CD14-positive monocyte (primary cell): ENCODE measurements around the gene CCL15. TPM values are rescaled to one million over a fixed set of nuclear protein-coding genes. Genes with fewer than 3 reads are reported as not detected.

Source experiments
- DNase-seq, 3 donors: peaks; one replicate each; pipeline ENCODE4 v3.0.0-alpha.2; 2011 to 2022
- H2AFZ ChIP-seq: 2 replicates; pipeline ENCODE4 v1.6.0; 2012; ENCODE audit warnings: mild to moderate bottlenecking, low read depth, low read length, inconsistent platforms; ENCODE audit not compliant: insufficient read depth, poor library complexity, severe bottlenecking
- H3K27ac ChIP-seq, 2 donors: 1 replicate in 1 of 2; 2 replicates in 1 of 2; pipeline ENCODE4 v1.5.1; 2012 to 2013; ENCODE audit warnings: low read length in 2 of 2, control low read depth in 1 of 2, inconsistent platforms in 1 of 2, low read depth in 1 of 2, mild to moderate bottlenecking in 1 of 2
- H3K27me3 ChIP-seq, 2 donors: one replicate each; pipeline versions ENCODE4 v1.6.0 to v1.6.1; 2011 to 2013; ENCODE audit warnings: low read length in 2 of 2; ENCODE audit not compliant: control insufficient read depth in 2 of 2, insufficient read depth in 2 of 2
- H3K36me3 ChIP-seq, 2 donors: replicated peaks in 1 of 2; 1 replicate in 1 of 2; 2 replicates in 1 of 2; pipeline versions ENCODE4 v1.5.1 to v1.6.1; 2012 to 2013; ENCODE audit warnings: low read length in 2 of 2, control low read depth in 1 of 2, inconsistent platforms in 1 of 2, mild to moderate bottlenecking in 1 of 2; ENCODE audit not compliant: insufficient read depth in 2 of 2, control insufficient read depth in 1 of 2
- H3K4me1 ChIP-seq, 2 donors: 1 replicate in 1 of 2; 2 replicates in 1 of 2; pipeline versions ENCODE4 v1.5.1 to v1.6.1; 2012 to 2013; ENCODE audit warnings: low read length in 2 of 2, control low read depth in 1 of 2, inconsistent platforms in 1 of 2, mild to moderate bottlenecking in 1 of 2, moderate library complexity in 1 of 2; ENCODE audit not compliant: insufficient read depth in 2 of 2, control insufficient read depth in 1 of 2
- H3K4me2 ChIP-seq: replicated peaks from 2 replicates; pipeline ENCODE3; 2012; ENCODE audit warnings: low read length, moderate library complexity, mild to moderate bottlenecking; ENCODE audit not compliant: poor library complexity, severe bottlenecking; ENCODE audit errors: extremely low read depth
- H3K4me3 ChIP-seq, 3 experiments: fragments of 200-600 bp in 1 of 3; sonication (generic) in 1 of 3; replicated peaks in 1 of 3; 1 replicate in 2 of 3; 2 replicates in 1 of 3; pipeline ENCODE4 v1.5.1; 2011 to 2013; ENCODE audit warnings: low read length in 3 of 3, mild to moderate bottlenecking in 3 of 3, control low read depth in 2 of 3, low read depth in 2 of 3, inconsistent platforms in 1 of 3, moderate library complexity in 1 of 3
- H3K79me2 ChIP-seq: 2 replicates; pipeline ENCODE4 v1.6.0; 2012; ENCODE audit warnings: mild to moderate bottlenecking, control low read depth, inconsistent platforms, low read length, moderate library complexity; ENCODE audit not compliant: insufficient read depth
- H3K9ac ChIP-seq: 2 replicates; pipeline ENCODE4 v1.6.0; 2017; ENCODE audit warnings: low read length, mild to moderate bottlenecking; ENCODE audit not compliant: insufficient read depth, poor library complexity, severe bottlenecking
- H3K9me3 ChIP-seq, 2 donors: replicated peaks in 1 of 2; 1 replicate in 1 of 2; 2 replicates in 1 of 2; pipeline versions ENCODE4 v1.5.1 to v1.6.1; 2012 to 2013; ENCODE audit warnings: low read length in 2 of 2, control low read depth in 1 of 2; ENCODE audit not compliant: control insufficient read depth in 1 of 2, insufficient read depth in 1 of 2
- H4K20me1 ChIP-seq: 2 replicates; pipeline ENCODE4 v1.6.0; 2012; ENCODE audit warnings: mild to moderate bottlenecking, low read length, control low read depth, moderate library complexity; ENCODE audit not compliant: insufficient read depth
- H3K27ac Mint-ChIP-seq, 7 donors: one replicate each; pipeline ENCODE4 v1.8.0; 2020; ENCODE audit warnings: mild to moderate bottlenecking in 7 of 7, mixed read lengths in 7 of 7, moderate library complexity in 6 of 7, inconsistent platforms in 2 of 7
- H3K27me3 Mint-ChIP-seq, 3 donors: one replicate each; pipeline ENCODE4 v1.8.0; 2021 to 2022; ENCODE audit warnings: low read depth in 3 of 3, mild to moderate bottlenecking in 3 of 3, mixed read lengths in 3 of 3, moderate library complexity in 3 of 3, inconsistent platforms in 1 of 3
- H3K36me3 Mint-ChIP-seq, 2 donors: one replicate each; pipeline ENCODE4 v1.8.0; 2020; ENCODE audit warnings: mixed read lengths in 2 of 2, inconsistent platforms in 1 of 2, mild to moderate bottlenecking in 1 of 2
- H3K4me1 Mint-ChIP-seq: one replicate; pipeline ENCODE4 v1.8.0; 2020; ENCODE audit warnings: mild to moderate bottlenecking, mixed read lengths
- H3K4me3 Mint-ChIP-seq, 2 donors: one replicate each; pipeline ENCODE4 v1.8.0; 2020; ENCODE audit warnings: mild to moderate bottlenecking in 2 of 2, mixed read lengths in 2 of 2, moderate library complexity in 1 of 2
- H3K9me3 Mint-ChIP-seq, 7 donors: one replicate each; pipeline ENCODE4 v1.8.0; 2020 to 2022; ENCODE audit warnings: mixed read lengths in 7 of 7, mild to moderate bottlenecking in 6 of 7, moderate library complexity in 6 of 7, inconsistent platforms in 2 of 7
- WGBS: methylation state at CpG from one replicate; pipeline ENCODE4 v1.1.5; 2013; ENCODE audit warnings: missing lambda C conversion rate; ENCODE audit not compliant: insufficient coverage; 5-methylcytosine and 5-hydroxymethylcytosine counted together
- intact Hi-C, 2 donors: fragments of 100-400 bp; cut with micrococcal nuclease; formaldehyde crosslinking; loops; one replicate each; pipeline versions ENCODE4 v1.15.0 to v1.15.1; 2023
- polyA plus RNA-seq, 3 donors: library from polyadenylated mRNA; depleted of rRNA in 1 of 3; unstranded in 2 of 3; stranded (reverse) in 1 of 3; fragments of 300-500 nt in 2 of 3; fragments of >200 nt in 1 of 3; fragmentation: Illumina TruSeq in 2 of 3; gene quantifications; 1 replicate in 2 of 3; 2 replicates in 1 of 3; pipeline ENCODE4 v1.2.3, GENCODE V29; 2012 to 2021
- TF ChIP-seq, protein P1 (sequence below): fragments of 200-600 bp; IDR thresholded peaks from one replicate; pipeline ENCODE4 v1.8.0; 2022; ENCODE audit warnings: antibody characterized with exemption, mild to moderate bottlenecking

CCL15 gene
- polyA plus RNA-seq, 3 donors = not detected

DNA sequence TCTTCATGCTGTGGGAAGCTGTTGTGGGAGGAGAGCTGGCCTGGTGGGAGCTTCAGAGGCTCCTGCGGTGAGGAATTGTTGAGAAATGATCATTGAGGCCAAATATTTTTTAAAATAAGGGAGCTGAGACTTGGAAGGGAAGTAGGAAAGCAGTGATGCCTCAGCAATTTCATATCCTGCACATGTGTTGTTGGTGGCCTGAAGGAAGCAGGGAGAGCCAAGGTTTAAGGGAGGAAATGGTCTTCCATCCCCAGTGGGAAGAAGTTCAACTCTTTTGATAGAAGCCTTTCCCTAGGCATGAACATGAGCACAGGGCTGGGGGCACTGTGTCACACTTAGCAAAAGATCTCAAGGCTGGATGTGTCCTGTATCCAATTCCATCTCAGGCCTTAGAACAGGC is 14.7 kb downstream of the CCL15 start, which contains the start of gene CCL14:
CCL14 (minus strand) TSS at position 87 of the 400 bp plus-strand sequence; CDS start at position 7, 80 bp downstream.
- Histone ChIP-seq H4K20me1 (no peaks in the 10 kb centered on the region), H3K27me3 (no peaks in the 10 kb centered on the region), H3K4me3 (no peak within 1 kb of the TSS), H2AFZ (no peak within 1 kb of the TSS), H3K9ac (no peak within 1 kb of the TSS), H3K4me1 (no peaks in the 10 kb centered on the region), H3K27ac (no peak within 1 kb of the TSS), H3K36me3 (no peaks in the 10 kb centered on the region), H3K9me3 (no peaks in the 10 kb centered on the region), H3K79me2 (no peaks in the 10 kb centered on the region), H3K4me2 (no peak within 1 kb of the TSS)
- WGBS = 88% methylated on average over 1 of the region's 1 CpG
- Mint-ChIP-seq H3K36me3 (no peaks in the 10 kb centered on the region), H3K27me3 (peaks cover 0 to 3% (median 0%) of the 10 kb centered on the region in 3 donors), H3K9me3 (peaks cover 0 to 7% (median 2%) of the 10 kb centered on the region in 7 donors), H3K4me3 (no peak within 1 kb of the TSS), H3K27ac (no peak within 1 kb of the TSS), H3K4me1 (no peaks in the 10 kb centered on the region)
- TF ChIP-seq, protein P1, sequence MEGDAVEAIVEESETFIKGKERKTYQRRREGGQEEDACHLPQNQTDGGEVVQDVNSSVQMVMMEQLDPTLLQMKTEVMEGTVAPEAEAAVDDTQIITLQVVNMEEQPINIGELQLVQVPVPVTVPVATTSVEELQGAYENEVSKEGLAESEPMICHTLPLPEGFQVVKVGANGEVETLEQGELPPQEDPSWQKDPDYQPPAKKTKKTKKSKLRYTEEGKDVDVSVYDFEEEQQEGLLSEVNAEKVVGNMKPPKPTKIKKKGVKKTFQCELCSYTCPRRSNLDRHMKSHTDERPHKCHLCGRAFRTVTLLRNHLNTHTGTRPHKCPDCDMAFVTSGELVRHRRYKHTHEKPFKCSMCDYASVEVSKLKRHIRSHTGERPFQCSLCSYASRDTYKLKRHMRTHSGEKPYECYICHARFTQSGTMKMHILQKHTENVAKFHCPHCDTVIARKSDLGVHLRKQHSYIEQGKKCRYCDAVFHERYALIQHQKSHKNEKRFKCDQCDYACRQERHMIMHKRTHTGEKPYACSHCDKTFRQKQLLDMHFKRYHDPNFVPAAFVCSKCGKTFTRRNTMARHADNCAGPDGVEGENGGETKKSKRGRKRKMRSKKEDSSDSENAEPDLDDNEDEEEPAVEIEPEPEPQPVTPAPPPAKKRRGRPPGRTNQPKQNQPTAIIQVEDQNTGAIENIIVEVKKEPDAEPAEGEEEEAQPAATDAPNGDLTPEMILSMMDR = no peak
- no peak for DNase-seq
- intact Hi-C loops = loop anchor here in 1 of 2 donors (10.0 kb wide), 1 partner anchor 78 kb away; the partner anchor contains the start of gene CCL18

DNA sequence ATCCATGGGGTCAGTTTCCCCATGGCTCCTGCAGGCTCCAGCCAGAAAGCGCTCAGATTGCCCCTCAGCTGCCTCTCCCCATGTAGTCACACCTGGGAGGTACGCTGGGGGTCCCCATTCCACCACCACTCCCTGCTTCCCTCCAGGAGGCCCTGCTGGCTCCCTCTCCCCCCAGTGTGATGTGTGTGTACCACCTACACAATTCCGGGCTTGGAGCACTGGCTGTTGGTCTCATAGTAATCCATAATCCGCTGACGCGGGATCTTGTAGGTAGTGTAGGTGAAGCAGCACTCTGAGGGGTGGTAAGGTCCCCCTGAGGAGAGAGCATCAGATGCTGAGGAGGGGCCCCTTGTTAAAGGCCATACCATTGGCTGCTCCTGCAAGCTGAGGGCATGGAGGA is 17.2 kb downstream of the CCL15 start:
- no peaks in the 10 kb centered on the region for H3K36me3 ChIP-seq
- Mint-ChIP-seq H3K36me3 (no peaks in the 10 kb centered on the region), H3K4me3 (no peak overlapping the region), H3K27me3 (peaks cover 0 to 2% (median 0%) of the 10 kb centered on the region in 3 donors), H3K27ac (no peak overlapping the region), H3K9me3 (peaks cover 0 to 5% (median under 1%) of the 10 kb centered on the region in 7 donors), H3K4me1 (no peaks in the 10 kb centered on the region)
- H3K27me3 ChIP-seq = no peaks in the 10 kb centered on the region
- H4K20me1 ChIP-seq = no peaks in the 10 kb centered on the region
- H3K4me2 ChIP-seq = no peak overlapping the region
- no peak overlapping the region for H3K27ac ChIP-seq
- intact Hi-C loops = loop anchor here in 1 of 2 donors (10.0 kb wide), 1 partner anchor 81 kb away; the partner anchor contains the start of gene CCL18
- DNase-seq = no peak
- no peaks in the 10 kb centered on the region for H3K4me1 ChIP-seq
- no peak overlapping the region for H2AFZ ChIP-seq
- WGBS = 96% methylated on average over 3 of the region's 6 CpGs
- no peak overlapping the region for H3K9ac ChIP-seq
- H3K79me2 ChIP-seq = no peaks in the 10 kb centered on the region
- TF ChIP-seq, protein P1 = no peak
- H3K9me3 ChIP-seq = no peaks in the 10 kb centered on the region
- no peak overlapping the region for H3K4me3 ChIP-seq
